HAP-1 (cell line): Measurements from ENCODE around the gene POU6F1.
A peak's percentile ranks its signal among the peaks of the same experiment; 100 is the strongest.

Source experiments
- DNase-seq, 2 experiments: peaks; one replicate each; pipeline ENCODE4 v3.0.0-alpha.2; 2016 to 2020; ENCODE audit warnings: low spot score in 2 of 2
- H3K27me3 ChIP-seq: fragments of 250-450 bp; sonication (Bioruptor Pico); 2 replicates; pipeline ENCODE4 v1.5.1; 2020; ENCODE audit warnings: low read depth, mild to moderate bottlenecking, moderate library complexity
- H3K36me3 ChIP-seq: fragments of 250-450 bp; sonication (Bioruptor Pico); replicated peaks from 2 replicates; pipeline ENCODE4 v1.5.1; 2020; ENCODE audit warnings: mild to moderate bottlenecking
- H3K4me1 ChIP-seq: fragments of 250-450 bp; sonication (Bioruptor Pico); 2 replicates; pipeline ENCODE4 v1.5.1; 2020; ENCODE audit warnings: mild to moderate bottlenecking
- H3K4me3 ChIP-seq: fragments of 250-450 bp; sonication (Bioruptor Pico); 2 replicates; pipeline ENCODE4 v1.5.1; 2020; ENCODE audit warnings: mild to moderate bottlenecking, moderate library complexity
- H3K9me3 ChIP-seq: fragments of 250-450 bp; sonication (Bioruptor Pico); 2 replicates; pipeline ENCODE4 v1.5.1; 2020; ENCODE audit warnings: mild to moderate bottlenecking, moderate library complexity
- in situ Hi-C: fragments of 300-500 bp; cut with MboI; formaldehyde crosslinking; loops from 3 replicates; pipeline ENCODE4 v1.14.3; 2020; ENCODE audit warnings: low sequenced_read_pairs, inconsistent platforms, mixed read lengths

POU6F1 gene

GRCh38 chr12:51183816-51184215 is 34.0 kb downstream of the POU6F1 start:
- Histone ChIP-seq H3K27me3 (no peaks in the 10 kb centered on the region), H3K4me1 (peaks cover 9% of the 10 kb centered on the region), H3K4me3 (no peak overlapping the region), H3K36me3 (no peaks in the 10 kb centered on the region), H3K9me3 (no peaks in the 10 kb centered on the region)
- peak; percentile 77 to 93 for DNase-seq
- in situ Hi-C loops = no loop called here

- DNase-seq = no peak
- Histone ChIP-seq H3K9me3 (no peaks in the 10 kb centered on the region), H3K27me3 (no peaks in the 10 kb centered on the region), H3K4me3 (no peak overlapping the region), H3K4me1 (peaks cover 9% of the 10 kb centered on the region), H3K36me3 (no peaks in the 10 kb centered on the region)
- in situ Hi-C loops = no loop called here
Observed at GRCh38 chr12:51183349-51183748, 34.5 kb downstream of the POU6F1 start.

- H3K27me3 ChIP-seq = no peaks in the 10 kb centered on the region
- in situ Hi-C loops = no loop called here
Observed at GRCh38 chr12:51181558-51181957, 36.3 kb downstream of the POU6F1 start.

GRCh38 chr12:51177897-51178296 is 40.0 kb downstream of the POU6F1 start:
- Histone ChIP-seq H3K27me3 (no peaks in the 10 kb centered on the region), H3K9me3 (no peaks in the 10 kb centered on the region), H3K4me3 (no peak overlapping the region), H3K36me3 (no peaks in the 10 kb centered on the region), H3K4me1 (no peaks in the 10 kb centered on the region; the same call in 1 of the 2 replicates)
- in situ Hi-C loops = no loop called here
- no peak for DNase-seq

More at GRCh38 chr12:51181558-51181957, 36.3 kb downstream of the POU6F1 start:
- Histone ChIP-seq H3K36me3 (no peaks in the 10 kb centered on the region), H3K4me1 (peaks cover 9% of the 10 kb centered on the region), H3K9me3 (no peaks in the 10 kb centered on the region), H3K4me3 (no peak overlapping the region)
- DNase-seq = no peak

- in situ Hi-C loops = no loop called here
- Histone ChIP-seq H3K9me3 (no peaks in the 10 kb centered on the region), H3K4me3 (no peak overlapping the region), H3K4me1 (peaks cover 11% of the 10 kb centered on the region), H3K36me3 (no peaks in the 10 kb centered on the region), H3K27me3 (no peaks in the 10 kb centered on the region)
- DNase-seq = no peak
Observed at GRCh38 chr12:51174501-51174900, 43.4 kb downstream of the POU6F1 start.

GRCh38 chr12:51172515-51173431 is 45.1 kb downstream of the POU6F1 start, which contains the start of gene TFCP2:
TSS of gene TFCP2 (minus strand) at chr12:51173135. CDS start at chr12:51172422, 713 bp downstream.
- peak; percentile 93 to 96 for DNase-seq
- in situ Hi-C loops = no loop called here
- H3K9me3 ChIP-seq = no peaks in the 10 kb centered on the region
- no peaks in the 10 kb centered on the region for H3K27me3 ChIP-seq
- H3K36me3 ChIP-seq = no peaks in the 10 kb centered on the region
- H3K4me1 ChIP-seq = peaks cover 11% of the 10 kb centered on the region
- peak within 1 kb of the TSS; percentile 64 for H3K4me3 ChIP-seq

GRCh38 chr12:51171884-51172514 is 45.9 kb downstream of the POU6F1 start:
- Histone ChIP-seq H3K4me3 (peak overlapping the region; percentile 64), H3K27me3 (no peaks in the 10 kb centered on the region), H3K9me3 (no peaks in the 10 kb centered on the region), H3K36me3 (no peaks in the 10 kb centered on the region), H3K4me1 (peaks cover 11% of the 10 kb centered on the region)
- in situ Hi-C loops = no loop called here
- peak; percentile 43 to 53 for DNase-seq

- Histone ChIP-seq H3K27me3 (no peaks in the 10 kb centered on the region), H3K36me3 (no peaks in the 10 kb centered on the region), H3K4me3 (no peak overlapping the region), H3K4me1 (peaks cover 13% of the 10 kb centered on the region), H3K9me3 (no peaks in the 10 kb centered on the region)
- DNase-seq = no peak
- in situ Hi-C loops = no loop called here
Observed at GRCh38 chr12:51163795-51164194, 54.1 kb downstream of the POU6F1 start.

- DNase-seq = no peak
- no peaks in the 10 kb centered on the region for H3K9me3 ChIP-seq
- no peak overlapping the region for H3K4me3 ChIP-seq
- no peaks in the 10 kb centered on the region for H3K36me3 ChIP-seq
- H3K27me3 ChIP-seq = no peaks in the 10 kb centered on the region
- in situ Hi-C loops = no loop called here
- peaks cover 13% of the 10 kb centered on the region for H3K4me1 ChIP-seq
Observed at GRCh38 chr12:51162217-51162616, 55.6 kb downstream of the POU6F1 start.

- Histone ChIP-seq H3K9me3 (no peaks in the 10 kb centered on the region), H3K4me3 (no peak overlapping the region), H3K27me3 (no peaks in the 10 kb centered on the region), H3K4me1 (peaks cover 13% of the 10 kb centered on the region), H3K36me3 (no peaks in the 10 kb centered on the region)
- in situ Hi-C loops = no loop called here
- DNase-seq = no peak
Observed at GRCh38 chr12:51160814-51161459, 56.9 kb downstream of the POU6F1 start.

- no peak for DNase-seq
- H3K9me3 ChIP-seq = no peaks in the 10 kb centered on the region
- H3K4me3 ChIP-seq = no peak overlapping the region
- no peaks in the 10 kb centered on the region for H3K36me3 ChIP-seq
- peaks cover 7% of the 10 kb centered on the region for H3K4me1 ChIP-seq
- in situ Hi-C loops = no loop called here
- no peaks in the 10 kb centered on the region for H3K27me3 ChIP-seq
Observed at GRCh38 chr12:51156245-51156765, 61.6 kb downstream of the POU6F1 start.

- Histone ChIP-seq H3K27me3 (no peaks in the 10 kb centered on the region), H3K9me3 (no peaks in the 10 kb centered on the region), H3K4me1 (peaks cover 10% of the 10 kb centered on the region; the same call in 1 of the 2 replicates), H3K4me3 (no peak overlapping the region), H3K36me3 (no peaks in the 10 kb centered on the region)
- in situ Hi-C loops = no loop called here
- DNase-seq = no peak
Observed at GRCh38 chr12:51152953-51153352, 64.9 kb downstream of the POU6F1 start.

GRCh38 chr12:51150777-51151176 is 67.1 kb downstream of the POU6F1 start:
- Histone ChIP-seq H3K4me3 (no peak overlapping the region), H3K27me3 (no peaks in the 10 kb centered on the region), H3K36me3 (no peaks in the 10 kb centered on the region), H3K4me1 (peaks cover 10% of the 10 kb centered on the region; the same call in 1 of the 2 replicates), H3K9me3 (no peaks in the 10 kb centered on the region)
- peak in 1 of 2 experiments; percentile 73 for DNase-seq
- in situ Hi-C loops = no loop called here
